ENCODE results near the gene TMEM167B.

GRCh38 chr1:109114342-109114674 lies 23.7 kb downstream of the TMEM167B start:
- no peak for TF ChIP-seq CTCF (IDR thresholded peaks at IDR 0.05)
- no peak for TF ChIP-seq ZNF512 (CRISPR knock-in tag; IDR thresholded peaks at IDR 0.05; ENCODE audit: borderline replicate concordance)
- TF ChIP-seq FOXK1 (CRISPR knock-in tag; IDR thresholded peaks at IDR 0.05), result no peak
- TF ChIP-seq SMAD3 (CRISPR knock-in tag; IDR thresholded peaks at IDR 0.05; ENCODE audit: borderline replicate concordance), result no peak
- TF ChIP-seq USF1 (CRISPR knock-in tag; IDR thresholded peaks at IDR 0.05), result no peak
- TF ChIP-seq TEAD4 (CRISPR knock-in tag; IDR thresholded peaks at IDR 0.05), result no peak
- no peak for TF ChIP-seq SP1 (CRISPR knock-in tag; conservative IDR thresholded peaks at IDR 0.05)
- TF ChIP-seq ZNF281 (CRISPR knock-in tag; IDR thresholded peaks at IDR 0.05), result no peak
- TF ChIP-seq JUN (CRISPR knock-in tag; IDR thresholded peaks at IDR 0.05), result no peak
